GM19397 (cell line): ENCODE measurements around the gene TWIST2.

Source experiments
- ATAC-seq: cut with Tn5 transposase; IDR thresholded peaks from one replicate; pipeline ENCODE4 v1.9.1; 2021; ENCODE audit warnings: mild to moderate bottlenecking, moderate library complexity; ENCODE audit not compliant: unreplicated experiment

The TWIST2 gene

GRCh38 chr2:238949710-238950345, 101.9 kb downstream of the TWIST2 start:
- ATAC-seq: no peak

GRCh38 chr2:238950551-238950950, 102.7 kb downstream of the TWIST2 start:
- ATAC-seq: no peak

- no peak for ATAC-seq
These were observed 104.5 kb downstream of the TWIST2 start for GRCh38 chr2:238952261-238952919.

GRCh38 chr2:238954841-238955591, 107.1 kb downstream of the TWIST2 start:
- ATAC-seq: no peak

GRCh38 chr2:238955648-238956531, 108.0 kb downstream of the TWIST2 start:
- ATAC-seq: no peak

- ATAC-seq: no peak
These were observed 108.8 kb downstream of the TWIST2 start for GRCh38 chr2:238956676-238957075.
